ENCODE measurements around the gene PRAMEF15. TPM values are rescaled to one million over a fixed set of nuclear protein-coding genes. Genes with fewer than 3 reads are reported as not detected.
"Not testable (repeated sequence)": the region's sequence is repeated elsewhere in the genome, so short reads cannot be mapped to it uniquely, and the experiment has no call there.

The PRAMEF15 gene
- total and polyA plus RNA-seq, 7 experiments from 2014 or later, result not detected

DNA sequence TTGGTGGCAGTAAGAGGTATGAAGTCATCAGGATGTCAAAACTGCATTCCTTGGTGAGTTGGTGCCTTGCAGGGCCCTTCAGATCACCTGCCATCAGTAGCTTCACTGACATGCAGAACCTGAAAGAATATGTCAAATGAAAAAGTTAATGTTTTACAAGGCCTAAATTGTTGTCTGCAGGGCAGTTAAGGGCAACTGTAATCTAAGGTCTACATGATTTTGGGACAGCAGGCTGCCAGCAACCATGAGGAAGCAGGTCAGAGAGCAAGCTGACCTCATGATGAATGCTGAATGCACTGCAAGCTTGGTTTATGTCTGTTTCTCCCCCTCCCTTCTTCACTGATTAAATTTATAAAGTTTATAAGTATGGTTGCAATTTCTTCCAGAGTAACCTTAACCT is 13.2 kb upstream of the PRAMEF15 start:
- H3K9me3 ChIP-seq (ENCODE audit: control insufficient read depth in 2 of 3, low read length in 3 of 3); H3K4me1 Mint-ChIP-seq; H3K4me3 ChIP-seq (ENCODE audit: low read length); H3K36me3 ChIP-seq (ENCODE audit: control insufficient read depth in 2 of 3, insufficient read depth in 3 of 3, low read length in 3 of 3); H3K27ac Mint-ChIP-seq; H3K4me3 Mint-ChIP-seq; H3K27me3 ChIP-seq (ENCODE audit: control insufficient read depth in 2 of 2, insufficient read depth in 2 of 2, low read length in 2 of 2); POLR2A ChIA-PET; intact Hi-C loops (cut with micrococcal nuclease); H3K36me3 Mint-ChIP-seq; ATAC-seq; H3K27ac ChIP-seq (ENCODE audit: low read depth, low read length); H3K9me3 Mint-ChIP-seq; CTCF ChIA-PET; H3K4me1 ChIP-seq (ENCODE audit: control insufficient read depth in 2 of 2, insufficient read depth in 2 of 2, low read length in 2 of 2); DNase-seq; H3K27me3 Mint-ChIP-seq: not testable (repeated sequence)

DNA sequence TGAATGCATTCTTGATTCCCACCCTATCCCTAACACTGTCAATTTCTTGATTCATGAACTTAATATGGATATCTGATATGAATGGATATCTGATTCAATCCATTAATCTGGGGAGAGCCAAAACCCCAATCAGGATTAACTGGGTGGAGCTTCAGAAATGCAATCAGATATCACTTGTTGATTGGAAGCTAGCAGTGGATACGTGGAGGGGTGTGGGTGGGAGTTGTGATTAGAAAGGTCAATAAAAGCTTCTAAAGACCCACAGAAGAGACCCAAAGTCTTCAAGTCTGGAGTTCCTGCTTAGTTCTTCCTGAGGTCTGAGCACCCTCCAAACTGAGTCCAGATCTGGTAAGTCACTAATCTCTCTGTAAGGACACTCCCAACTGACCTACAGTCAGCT is 12.1 kb upstream of the PRAMEF15 start, which contains the start of gene PRAMEF33:
TSS of gene PRAMEF33 (plus strand) at position 301 of the 400 bp plus-strand sequence. CDS start 2,416 bp downstream, outside the sequence.
- intact Hi-C loops (cut with micrococcal nuclease); ATAC-seq; H3K4me3 ChIP-seq (ENCODE audit: low read length); H3K27me3 ChIP-seq (ENCODE audit: control insufficient read depth in 2 of 2, insufficient read depth in 2 of 2, low read length in 2 of 2); CTCF ChIA-PET; H3K4me1 Mint-ChIP-seq; H3K4me3 Mint-ChIP-seq; H3K27ac ChIP-seq (ENCODE audit: low read depth, low read length); H3K9me3 Mint-ChIP-seq; H3K27me3 Mint-ChIP-seq; H3K4me1 ChIP-seq (ENCODE audit: control insufficient read depth in 2 of 2, insufficient read depth in 2 of 2, low read length in 2 of 2); POLR2A ChIA-PET; H3K36me3 Mint-ChIP-seq; H3K36me3 ChIP-seq (ENCODE audit: control insufficient read depth in 2 of 3, insufficient read depth in 3 of 3, low read length in 3 of 3); H3K9me3 ChIP-seq (ENCODE audit: control insufficient read depth in 2 of 3, low read length in 3 of 3); H3K27ac Mint-ChIP-seq; DNase-seq: not testable (repeated sequence)

DNA sequence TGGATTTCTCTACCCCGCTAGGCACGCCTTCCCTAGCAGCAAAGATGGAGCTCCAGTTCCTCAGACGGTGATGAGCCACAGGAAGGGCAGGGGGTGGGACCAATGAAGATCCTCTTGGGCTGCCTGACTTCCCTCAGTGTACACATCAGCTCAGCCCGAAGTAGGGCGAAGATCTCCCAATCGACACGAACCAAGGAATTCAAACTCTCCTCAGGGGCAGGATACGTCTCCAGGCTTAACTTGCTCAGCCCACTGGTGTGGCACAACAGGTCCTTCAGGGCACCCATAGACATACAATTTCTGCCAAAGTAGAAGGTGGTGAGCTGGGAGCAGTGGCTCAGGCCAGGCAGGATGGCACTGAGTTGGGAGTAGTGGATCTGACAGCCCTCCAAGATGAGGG is 27.1 kb downstream of the PRAMEF15 start:
- H3K27me3 ChIP-seq (ENCODE audit: control insufficient read depth in 2 of 2, insufficient read depth in 2 of 2, low read length in 2 of 2); H3K36me3 ChIP-seq (ENCODE audit: control insufficient read depth in 2 of 3, insufficient read depth in 3 of 3, low read length in 3 of 3); H3K27ac ChIP-seq (ENCODE audit: low read depth, low read length); H3K4me3 Mint-ChIP-seq; CTCF ChIA-PET; H3K4me3 ChIP-seq (ENCODE audit: low read length); POLR2A ChIA-PET; H3K4me1 ChIP-seq (ENCODE audit: control insufficient read depth in 2 of 2, insufficient read depth in 2 of 2, low read length in 2 of 2); H3K4me1 Mint-ChIP-seq; H3K27me3 Mint-ChIP-seq; intact Hi-C loops (cut with micrococcal nuclease); H3K27ac Mint-ChIP-seq; ATAC-seq; H3K36me3 Mint-ChIP-seq; DNase-seq; H3K9me3 ChIP-seq (ENCODE audit: control insufficient read depth in 2 of 3, low read length in 3 of 3); H3K9me3 Mint-ChIP-seq: not testable (repeated sequence)

DNA sequence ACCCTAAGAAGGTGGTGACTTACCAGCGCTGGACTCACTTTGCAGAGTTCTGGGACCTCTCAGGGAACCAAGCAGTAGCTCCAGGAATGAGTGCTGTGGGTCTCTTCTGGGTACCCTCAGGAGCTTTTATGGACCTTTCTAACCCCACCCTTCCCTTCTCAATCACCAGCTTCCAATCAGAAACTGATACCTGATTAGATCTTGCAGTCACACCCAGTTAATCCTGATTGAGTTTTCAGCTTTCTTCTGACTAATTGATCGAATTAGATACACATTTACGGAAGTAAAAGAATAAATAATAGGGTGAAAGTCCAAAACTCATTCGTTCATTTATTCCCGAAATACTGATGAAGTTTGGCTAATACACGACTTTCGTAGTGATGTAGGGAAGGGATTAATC is 31.7 kb downstream of the PRAMEF15 start, which contains the start of gene PRAMEF14:
TSS of gene PRAMEF14 (minus strand) at position 101 of the 400 bp plus-strand sequence. CDS start 1,820 bp downstream, outside the sequence.
- ATAC-seq; POLR2A ChIA-PET; H3K4me3 ChIP-seq (ENCODE audit: low read length); H3K27me3 ChIP-seq (ENCODE audit: control insufficient read depth in 2 of 2, insufficient read depth in 2 of 2, low read length in 2 of 2); H3K36me3 Mint-ChIP-seq; H3K36me3 ChIP-seq (ENCODE audit: control insufficient read depth in 2 of 3, insufficient read depth in 3 of 3, low read length in 3 of 3); intact Hi-C loops (cut with micrococcal nuclease); H3K27me3 Mint-ChIP-seq; CTCF ChIA-PET; H3K9me3 Mint-ChIP-seq; DNase-seq; H3K27ac Mint-ChIP-seq; H3K4me1 ChIP-seq (ENCODE audit: control insufficient read depth in 2 of 2, insufficient read depth in 2 of 2, low read length in 2 of 2); H3K4me1 Mint-ChIP-seq; H3K9me3 ChIP-seq (ENCODE audit: control insufficient read depth in 2 of 3, low read length in 3 of 3); H3K27ac ChIP-seq (ENCODE audit: low read depth, low read length); H3K4me3 Mint-ChIP-seq: not testable (repeated sequence)

DNA sequence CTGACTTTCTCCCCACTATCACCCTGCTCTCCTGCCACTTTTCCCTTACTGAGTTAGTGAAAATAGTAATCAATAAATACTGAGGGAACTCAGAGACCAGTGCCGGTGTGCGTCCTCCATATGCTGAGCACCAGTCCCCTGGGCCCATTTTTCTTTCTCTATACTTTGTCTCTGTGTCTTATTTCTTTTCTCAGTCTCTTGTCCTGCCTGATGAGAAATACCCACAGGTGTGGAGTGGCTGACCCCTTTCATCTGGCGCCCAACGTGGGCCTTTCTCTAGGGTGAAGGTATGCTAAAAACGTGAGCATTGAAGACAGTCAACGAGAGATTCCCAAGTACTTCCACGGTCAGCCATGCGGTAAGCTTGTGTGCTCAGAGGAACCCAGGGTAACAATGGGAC is 38.1 kb downstream of the PRAMEF15 start:
- CTCF ChIA-PET; H3K4me1 Mint-ChIP-seq; H3K9me3 ChIP-seq (ENCODE audit: control insufficient read depth in 2 of 3, low read length in 3 of 3); intact Hi-C loops (cut with micrococcal nuclease); H3K27me3 Mint-ChIP-seq; H3K4me1 ChIP-seq (ENCODE audit: control insufficient read depth in 2 of 2, insufficient read depth in 2 of 2, low read length in 2 of 2); H3K27me3 ChIP-seq (ENCODE audit: control insufficient read depth in 2 of 2, insufficient read depth in 2 of 2, low read length in 2 of 2); H3K36me3 ChIP-seq (ENCODE audit: control insufficient read depth in 2 of 3, insufficient read depth in 3 of 3, low read length in 3 of 3); ATAC-seq; POLR2A ChIA-PET; DNase-seq; H3K27ac ChIP-seq (ENCODE audit: low read depth, low read length); H3K4me3 Mint-ChIP-seq; H3K36me3 Mint-ChIP-seq; H3K27ac Mint-ChIP-seq; H3K4me3 ChIP-seq (ENCODE audit: low read length): not testable (repeated sequence)
- H3K9me3 Mint-ChIP-seq, result peaks cover 0 to 26% (median 8%) of the 10 kb centered on the region in 11 donors

DNA sequence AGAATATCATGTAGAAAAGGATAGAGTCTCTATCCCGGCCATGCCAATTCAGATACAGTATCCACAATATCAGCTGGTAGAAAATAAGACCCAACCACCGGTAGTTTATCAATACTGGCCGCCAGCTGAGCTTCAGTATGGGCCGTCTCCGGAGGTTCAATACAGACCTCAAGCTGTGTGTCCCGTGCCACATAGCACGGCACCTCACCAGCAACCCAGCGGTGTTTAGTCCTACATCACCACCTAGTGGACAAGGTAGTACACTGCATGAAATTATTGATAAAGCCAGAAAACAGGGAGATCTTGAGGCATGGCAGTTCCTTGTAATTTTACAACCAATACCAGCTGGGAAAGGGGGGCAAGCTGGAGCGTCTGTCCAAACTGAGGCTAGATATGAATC is 39.1 kb downstream of the PRAMEF15 start:
- H3K27me3 ChIP-seq (ENCODE audit: control insufficient read depth in 2 of 2, insufficient read depth in 2 of 2, low read length in 2 of 2); H3K4me3 Mint-ChIP-seq; ATAC-seq; POLR2A ChIA-PET; intact Hi-C loops (cut with micrococcal nuclease); H3K4me3 ChIP-seq (ENCODE audit: low read length); H3K4me1 Mint-ChIP-seq; H3K27ac Mint-ChIP-seq; H3K36me3 ChIP-seq (ENCODE audit: control insufficient read depth in 2 of 3, insufficient read depth in 3 of 3, low read length in 3 of 3); H3K9me3 ChIP-seq (ENCODE audit: control insufficient read depth in 2 of 3, low read length in 3 of 3); H3K27ac ChIP-seq (ENCODE audit: low read depth, low read length); DNase-seq; H3K36me3 Mint-ChIP-seq; H3K27me3 Mint-ChIP-seq; H3K4me1 ChIP-seq (ENCODE audit: control insufficient read depth in 2 of 2, insufficient read depth in 2 of 2, low read length in 2 of 2); CTCF ChIA-PET: not testable (repeated sequence)
- H3K9me3 Mint-ChIP-seq, result peaks cover 0 to 26% (median 8%) of the 10 kb centered on the region in 11 donors

DNA sequence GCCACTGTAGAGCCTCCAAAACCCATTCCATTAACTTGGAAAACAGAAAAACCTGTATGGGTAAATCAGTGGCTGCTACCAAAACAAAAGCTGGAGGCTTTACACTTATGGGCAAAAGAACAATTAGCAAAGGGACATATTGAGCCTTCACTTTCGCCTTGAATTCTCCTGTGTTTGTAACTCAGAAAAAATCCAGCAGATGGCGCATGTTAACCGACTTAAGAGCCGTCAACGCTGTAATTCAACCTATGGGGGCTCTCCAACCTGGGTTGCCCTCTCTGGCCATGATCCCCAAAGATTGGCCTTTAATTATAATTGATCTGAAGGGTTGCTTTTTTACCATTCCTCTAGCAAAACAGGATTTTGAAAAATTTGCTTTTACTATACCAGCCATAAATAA is 41.4 kb downstream of the PRAMEF15 start:
- H3K36me3 Mint-ChIP-seq; H3K4me3 Mint-ChIP-seq; ATAC-seq; CTCF ChIA-PET; H3K27me3 ChIP-seq (ENCODE audit: control insufficient read depth in 2 of 2, insufficient read depth in 2 of 2, low read length in 2 of 2); H3K36me3 ChIP-seq (ENCODE audit: control insufficient read depth in 2 of 3, insufficient read depth in 3 of 3, low read length in 3 of 3); H3K4me3 ChIP-seq (ENCODE audit: low read length); H3K27ac ChIP-seq (ENCODE audit: low read depth, low read length); H3K27ac Mint-ChIP-seq; intact Hi-C loops (cut with micrococcal nuclease); POLR2A ChIA-PET; H3K4me1 ChIP-seq (ENCODE audit: control insufficient read depth in 2 of 2, insufficient read depth in 2 of 2, low read length in 2 of 2); H3K9me3 ChIP-seq (ENCODE audit: control insufficient read depth in 2 of 3, low read length in 3 of 3); H3K4me1 Mint-ChIP-seq; H3K27me3 Mint-ChIP-seq: not testable (repeated sequence)
- H3K9me3 Mint-ChIP-seq, result peaks cover 0 to 22% (median 7%) of the 10 kb centered on the region in 11 donors
- peak in 5 of 9 donors; percentile 13 to 24 (median 18) for DNase-seq

All from naive thymus-derived CD4-positive, alpha-beta T cell (primary cell).